ENCODE results near the gene CD200.

Gene CD200

DNA sequence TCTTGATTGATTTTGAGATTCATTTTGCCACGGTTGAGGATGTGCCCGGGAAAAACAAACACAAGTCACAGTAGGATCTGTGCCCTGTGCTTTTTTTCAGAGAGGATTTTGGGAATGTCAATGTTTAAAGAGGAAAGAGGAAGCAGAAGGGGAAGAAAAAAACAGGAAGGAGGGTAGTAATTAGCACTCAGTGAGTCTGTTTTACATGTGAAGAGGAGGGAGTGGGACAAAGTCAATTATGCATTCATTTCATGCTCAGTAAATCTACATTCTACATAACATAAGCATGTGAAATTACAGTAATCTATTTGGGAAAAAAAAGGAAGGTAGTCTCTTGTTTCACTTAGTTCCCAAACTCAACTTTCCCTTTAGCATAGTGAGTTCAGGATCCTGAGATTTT lies 18.3 kb upstream of the CD200 start:
- peaks cover 5% of the 10 kb centered on the region; the same call in 1 of the 2 replicates for H3K4me1 ChIP-seq (ENCODE audit: insufficient read depth, low read length)
- H3K36me3 ChIP-seq (ENCODE audit: insufficient read depth, low read length), result no peaks in the 10 kb centered on the region; the same call in 1 of the 2 replicates
- no peak overlapping the region for H3K9ac ChIP-seq (ENCODE audit: low read depth, low read length)
- peaks cover 11% of the 10 kb centered on the region for H3K9me3 ChIP-seq (ENCODE audit: control insufficient read depth, insufficient read depth, low read length)

DNA sequence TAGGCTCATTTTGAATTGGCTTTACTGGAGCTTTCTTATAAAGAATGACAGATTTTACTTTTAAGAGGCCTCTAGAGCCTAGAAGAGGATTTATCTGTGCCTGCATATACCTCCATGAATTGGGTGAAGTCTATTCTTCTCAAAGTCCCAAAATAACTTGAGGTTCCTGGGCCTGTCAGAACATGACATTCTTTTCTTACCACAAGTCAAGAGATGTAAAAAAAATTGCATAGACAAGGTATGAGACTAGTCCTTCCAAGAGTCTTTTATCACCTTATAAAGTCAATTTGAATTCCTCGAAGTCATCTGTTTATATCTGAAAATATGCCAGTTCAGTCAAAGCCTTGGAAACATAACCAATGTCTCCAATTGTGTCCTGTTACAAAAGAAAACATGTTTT lies 17.2 kb upstream of the CD200 start:
- Histone ChIP-seq H3K9me3 (ENCODE audit: control insufficient read depth, insufficient read depth, low read length) (peaks cover 11% of the 10 kb centered on the region), H3K9ac (ENCODE audit: low read depth, low read length) (no peak overlapping the region), H3K4me1 (ENCODE audit: insufficient read depth, low read length) (peaks cover 8% of the 10 kb centered on the region; the same call in 1 of the 2 replicates), H3K36me3 (ENCODE audit: insufficient read depth, low read length) (no peaks in the 10 kb centered on the region; the same call in 1 of the 2 replicates)

DNA sequence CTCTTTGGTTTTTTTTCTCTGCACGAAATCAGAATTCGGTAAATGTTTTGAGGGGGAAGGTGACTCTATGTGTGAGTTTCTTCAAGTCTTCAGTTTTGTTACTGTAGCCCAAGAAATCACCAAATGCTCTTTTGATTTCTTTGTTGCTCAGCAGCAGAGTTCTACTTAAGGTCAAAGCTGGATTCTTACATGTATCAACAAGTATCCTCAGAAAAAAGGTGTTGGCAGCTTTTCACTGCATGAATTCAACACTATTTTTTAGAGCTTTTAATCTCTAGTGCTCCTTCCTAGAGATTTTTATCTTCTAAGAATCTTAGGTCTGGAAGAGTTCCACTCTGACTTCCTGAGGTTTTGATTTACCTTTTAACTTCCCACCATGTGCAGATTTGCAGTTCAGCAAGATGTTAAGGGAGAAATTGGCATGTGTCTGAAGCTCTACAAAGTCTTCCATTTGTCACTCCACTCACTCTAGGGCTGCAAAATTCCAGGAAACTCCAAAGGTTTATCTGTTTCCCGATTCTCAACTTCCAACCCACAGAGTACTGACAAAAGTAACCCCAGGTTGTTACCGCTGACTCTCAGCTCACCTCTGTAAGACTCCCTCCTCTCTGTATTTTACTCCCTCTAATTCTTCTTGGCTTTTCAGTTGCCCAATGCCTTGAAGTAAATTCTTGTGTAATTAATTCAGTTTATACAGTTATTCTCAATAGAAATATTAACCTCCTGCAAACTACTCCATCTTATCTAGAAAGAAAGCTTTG lies 13.3 kb upstream of the CD200 start:
- peaks cover 16% of the 10 kb centered on the region; the same call in 1 of the 2 replicates for H3K4me1 ChIP-seq (ENCODE audit: insufficient read depth, low read length)
- no peak overlapping the region for H3K9ac ChIP-seq (ENCODE audit: low read depth, low read length)
- no peaks in the 10 kb centered on the region for H3K36me3 ChIP-seq (ENCODE audit: insufficient read depth, low read length)
- H3K9me3 ChIP-seq (ENCODE audit: control insufficient read depth, insufficient read depth, low read length), result peaks cover 11% of the 10 kb centered on the region

DNA sequence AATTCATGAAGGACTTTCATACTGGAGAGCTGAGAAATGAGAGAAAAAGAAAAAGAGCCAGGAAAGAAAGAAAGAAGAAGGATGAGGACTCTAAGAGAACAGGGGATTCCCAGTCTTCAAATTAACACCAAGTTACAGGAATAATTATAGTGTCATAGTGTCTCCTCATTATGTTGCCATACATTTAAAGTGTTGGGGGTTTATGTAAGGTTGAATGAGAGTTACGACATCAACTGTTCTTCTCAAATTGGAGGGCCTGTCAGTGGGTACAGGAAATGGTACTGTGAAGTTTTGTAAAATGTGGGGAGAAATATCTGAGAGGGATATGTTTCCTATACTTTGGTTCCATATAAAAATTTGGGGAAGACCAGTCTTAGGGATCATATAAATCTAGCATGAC lies 12.3 kb upstream of the CD200 start:
- Histone ChIP-seq H3K9ac (ENCODE audit: low read depth, low read length) (no peak overlapping the region), H3K9me3 (ENCODE audit: control insufficient read depth, insufficient read depth, low read length) (peaks cover 9% of the 10 kb centered on the region), H3K36me3 (ENCODE audit: insufficient read depth, low read length) (no peaks in the 10 kb centered on the region), H3K4me1 (ENCODE audit: insufficient read depth, low read length) (peaks cover 16% of the 10 kb centered on the region; the same call in 1 of the 2 replicates)

DNA sequence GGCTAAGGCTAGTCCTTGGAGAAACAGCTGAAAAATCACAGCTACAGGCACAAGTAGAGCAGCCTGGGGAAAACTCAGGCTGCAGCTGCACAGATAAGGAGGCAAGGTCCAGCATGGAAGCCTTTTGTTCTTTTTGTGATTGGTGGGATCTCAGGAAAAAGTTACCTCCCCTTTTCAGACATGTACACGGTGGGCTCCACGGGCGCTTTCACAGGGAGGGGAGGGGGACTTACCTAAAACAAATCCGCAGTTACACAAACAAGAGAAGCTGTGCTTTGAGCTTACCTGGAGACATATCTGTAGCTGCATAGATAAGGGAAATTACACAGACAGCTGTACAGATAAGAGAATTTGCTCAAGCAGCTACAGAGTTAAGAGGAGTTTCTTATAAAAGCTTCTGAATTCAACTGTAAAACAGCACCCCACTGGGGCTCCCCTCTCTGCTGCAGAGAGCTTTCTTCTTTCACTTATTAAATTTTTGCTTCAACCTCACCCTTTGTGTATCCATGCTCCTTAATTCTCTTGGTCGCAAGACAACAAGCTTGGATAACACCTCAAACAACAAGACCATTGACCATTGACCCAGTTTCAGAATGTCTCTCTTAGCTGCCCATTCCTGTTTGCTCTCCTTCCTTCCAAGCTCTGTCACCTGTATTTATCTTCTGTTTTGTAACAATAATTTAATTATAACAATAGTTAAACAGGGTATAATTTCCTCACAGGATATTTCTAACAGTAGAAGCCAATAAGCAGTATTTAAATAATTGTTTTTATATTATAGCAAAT lies 10.9 kb upstream of the CD200 start:
- H3K4me1 ChIP-seq (ENCODE audit: insufficient read depth, low read length), result peaks cover 23% of the 10 kb centered on the region
- no peak overlapping the region for H3K9ac ChIP-seq (ENCODE audit: low read depth, low read length)
- peaks cover 2% of the 10 kb centered on the region; the same call in 1 of the 2 replicates for H3K9me3 ChIP-seq (ENCODE audit: control insufficient read depth, insufficient read depth, low read length)
- H3K36me3 ChIP-seq (ENCODE audit: insufficient read depth, low read length), result no peaks in the 10 kb centered on the region

DNA sequence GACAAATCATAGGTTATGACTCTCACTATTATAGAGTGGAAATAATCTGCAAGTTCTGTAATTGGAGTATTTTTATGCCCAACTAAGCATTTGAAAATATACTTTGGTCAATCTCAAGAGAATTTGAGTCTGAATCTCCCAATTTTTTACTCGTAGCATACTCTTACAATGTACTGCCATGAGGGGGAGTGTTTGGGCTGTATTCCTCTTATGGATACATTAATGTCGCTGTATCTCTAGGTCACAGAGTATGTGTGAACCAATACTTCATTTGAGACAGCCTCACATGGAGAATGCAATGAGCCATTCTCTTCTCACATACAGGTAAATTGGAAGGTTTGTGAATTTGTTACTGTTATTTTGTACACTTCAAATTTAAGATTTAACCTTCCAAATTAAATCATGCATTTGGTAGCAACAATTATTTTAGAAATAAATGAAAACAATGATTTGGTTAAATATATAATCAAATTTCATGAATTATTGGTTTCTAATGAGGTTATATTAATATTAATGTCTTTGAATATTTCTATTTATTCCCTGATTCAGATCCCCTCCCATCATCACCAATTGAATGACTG lies 5.5 kb upstream of the CD200 start:
- Histone ChIP-seq H3K4me1 (ENCODE audit: insufficient read depth, low read length) (peaks cover 7% of the 10 kb centered on the region), H3K9ac (ENCODE audit: low read depth, low read length) (no peak overlapping the region), H3K9me3 (ENCODE audit: control insufficient read depth, insufficient read depth, low read length) (no peaks in the 10 kb centered on the region; the same call in 1 of the 2 replicates), H3K36me3 (ENCODE audit: insufficient read depth, low read length) (no peaks in the 10 kb centered on the region)

DNA sequence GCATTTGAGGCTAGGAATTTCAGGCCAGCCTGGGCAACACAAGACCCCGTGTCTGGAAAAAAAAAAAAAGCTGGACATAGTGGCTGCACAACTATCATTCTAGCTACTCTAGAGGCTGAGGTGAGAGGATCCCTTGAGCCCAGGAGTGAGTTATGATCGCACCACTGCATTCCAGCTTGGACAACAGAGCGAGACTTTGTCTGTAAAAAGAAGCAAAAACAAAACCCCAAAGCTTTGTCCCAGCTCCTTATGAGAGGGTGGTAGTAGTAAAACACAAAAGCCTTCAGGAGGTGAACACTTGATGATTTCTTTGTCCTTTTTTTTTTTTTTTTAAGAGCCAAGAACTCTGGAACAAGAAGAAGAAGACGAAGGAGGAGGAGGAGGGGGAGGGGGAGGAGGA lies 1.1 kb upstream of the CD200 start:
- peak overlapping the region; percentile 40; the same call in 1 of the 2 replicates for H3K9ac ChIP-seq (ENCODE audit: low read depth, low read length)
- H3K9me3 ChIP-seq (ENCODE audit: control insufficient read depth, insufficient read depth, low read length), result no peaks in the 10 kb centered on the region; the same call in 1 of the 2 replicates
- H3K36me3 ChIP-seq (ENCODE audit: insufficient read depth, low read length), result no peaks in the 10 kb centered on the region; the same call in 1 of the 2 replicates
- peaks cover 14% of the 10 kb centered on the region for H3K4me1 ChIP-seq (ENCODE audit: insufficient read depth, low read length)

DNA sequence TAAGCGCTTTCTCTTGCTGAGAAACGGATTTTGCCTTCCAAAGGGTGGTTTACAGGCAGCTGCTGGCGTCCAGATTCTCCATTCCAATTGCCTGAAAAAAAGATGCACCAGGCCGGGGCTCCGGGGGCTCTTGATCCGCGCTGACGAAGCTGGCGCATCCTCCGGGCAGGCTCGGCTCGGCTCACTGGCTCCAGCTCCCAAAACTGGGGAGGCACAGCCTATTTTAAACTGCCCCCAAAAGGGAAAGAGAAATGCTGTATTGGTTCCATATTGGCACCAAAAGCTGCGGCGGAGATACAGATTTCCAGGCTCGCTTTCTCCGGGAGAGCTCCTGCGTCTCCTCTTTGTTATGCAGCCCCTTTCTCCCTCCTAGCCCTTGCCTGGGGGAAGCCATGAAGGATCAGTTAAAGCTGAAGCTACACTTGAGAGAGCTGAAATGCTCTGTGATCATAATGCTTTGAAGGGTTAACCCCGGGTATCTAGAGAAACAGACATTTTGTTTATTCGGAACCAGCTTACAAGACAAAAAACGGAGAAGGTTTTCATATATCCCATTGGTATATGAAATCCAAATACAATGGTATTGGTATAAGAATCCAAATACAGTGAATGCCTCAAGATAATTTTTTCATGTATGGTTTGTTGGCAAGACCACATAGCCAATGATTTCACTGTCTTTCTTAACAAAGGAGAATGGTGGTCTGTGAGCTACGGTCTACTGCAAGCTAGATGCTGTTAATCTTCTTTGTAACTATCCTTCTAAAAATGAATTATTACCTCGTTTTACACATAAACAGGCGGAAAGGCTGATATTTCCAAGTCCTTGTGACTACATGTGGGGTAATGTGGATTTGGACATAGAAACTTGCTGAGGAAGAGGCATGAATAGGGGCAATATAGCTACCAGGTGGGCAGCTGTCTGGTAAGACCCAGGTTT lies 693 bp downstream of the CD200 start:
- Histone ChIP-seq H3K4me1 (ENCODE audit: insufficient read depth, low read length) (peaks cover 23% of the 10 kb centered on the region), H3K9ac (ENCODE audit: low read depth, low read length) (peak overlapping the region; percentile 97), H3K36me3 (ENCODE audit: insufficient read depth, low read length) (no peaks in the 10 kb centered on the region; the same call in 1 of the 2 replicates), H3K9me3 (ENCODE audit: control insufficient read depth, insufficient read depth, low read length) (no peaks in the 10 kb centered on the region; the same call in 1 of the 2 replicates)

DNA sequence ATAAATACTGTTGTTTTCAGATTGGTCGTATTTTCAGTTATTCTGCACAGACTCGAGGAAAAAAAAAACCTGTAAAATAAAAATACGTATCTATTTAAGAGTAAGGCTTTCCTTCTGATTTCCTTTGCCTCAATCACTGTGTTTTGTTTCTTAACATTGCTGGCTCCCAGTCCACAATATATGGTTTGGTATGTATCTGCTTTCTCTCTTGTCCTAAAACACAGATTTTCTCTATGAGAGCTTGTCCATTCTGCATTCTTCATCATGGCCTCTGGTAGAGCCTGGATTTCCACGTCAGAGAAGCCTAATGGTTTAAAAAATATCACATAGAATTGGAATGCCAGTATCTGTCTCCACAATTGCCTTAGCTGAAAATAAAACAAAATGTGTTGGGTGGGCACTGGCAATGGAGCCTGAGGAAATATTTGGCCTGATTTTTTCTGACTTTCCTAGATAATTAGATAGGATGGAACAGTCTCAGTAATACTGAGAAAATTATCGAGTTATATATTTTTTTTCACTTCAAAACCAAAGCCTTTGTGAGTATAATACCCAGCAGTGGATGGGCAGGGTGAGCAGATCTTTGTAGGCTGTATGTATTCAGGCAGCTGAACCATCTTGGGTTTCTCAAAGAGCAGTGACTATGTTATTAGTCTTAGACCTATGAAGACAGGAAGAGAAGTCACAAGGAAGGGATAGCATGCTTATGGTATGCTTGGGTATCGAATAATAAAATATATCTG lies 1.9 kb downstream of the CD200 start:
- H3K36me3 ChIP-seq (ENCODE audit: insufficient read depth, low read length), result no peaks in the 10 kb centered on the region; the same call in 1 of the 2 replicates
- H3K9me3 ChIP-seq (ENCODE audit: control insufficient read depth, insufficient read depth, low read length), result no peaks in the 10 kb centered on the region; the same call in 1 of the 2 replicates
- peaks cover 29% of the 10 kb centered on the region for H3K4me1 ChIP-seq (ENCODE audit: insufficient read depth, low read length)
- H3K9ac ChIP-seq (ENCODE audit: low read depth, low read length), result peak overlapping the region; percentile 97

DNA sequence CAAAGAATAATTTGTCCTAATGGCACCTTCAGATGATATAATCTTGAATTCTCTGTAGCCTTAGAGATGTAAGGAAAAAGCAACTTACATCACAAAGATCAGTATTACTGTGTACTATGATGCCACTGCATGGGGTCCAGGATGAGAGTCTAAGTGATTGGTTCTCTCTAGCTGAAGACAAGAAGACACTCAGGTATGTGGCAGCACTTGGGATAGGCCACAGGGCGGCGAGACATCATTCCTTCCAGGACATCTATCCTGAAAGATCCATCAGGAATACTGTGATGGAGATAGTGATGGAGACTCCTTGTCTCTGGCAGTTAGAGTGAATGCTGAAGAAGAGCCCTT lies 2.5 kb downstream of the CD200 start:
- H3K36me3 ChIP-seq (ENCODE audit: insufficient read depth, low read length), result no peaks in the 10 kb centered on the region; the same call in 1 of the 2 replicates
- no peak overlapping the region for H3K9ac ChIP-seq (ENCODE audit: low read depth, low read length)
- peaks cover 29% of the 10 kb centered on the region for H3K4me1 ChIP-seq (ENCODE audit: insufficient read depth, low read length)
- no peaks in the 10 kb centered on the region for H3K9me3 ChIP-seq (ENCODE audit: control insufficient read depth, insufficient read depth, low read length)

DNA sequence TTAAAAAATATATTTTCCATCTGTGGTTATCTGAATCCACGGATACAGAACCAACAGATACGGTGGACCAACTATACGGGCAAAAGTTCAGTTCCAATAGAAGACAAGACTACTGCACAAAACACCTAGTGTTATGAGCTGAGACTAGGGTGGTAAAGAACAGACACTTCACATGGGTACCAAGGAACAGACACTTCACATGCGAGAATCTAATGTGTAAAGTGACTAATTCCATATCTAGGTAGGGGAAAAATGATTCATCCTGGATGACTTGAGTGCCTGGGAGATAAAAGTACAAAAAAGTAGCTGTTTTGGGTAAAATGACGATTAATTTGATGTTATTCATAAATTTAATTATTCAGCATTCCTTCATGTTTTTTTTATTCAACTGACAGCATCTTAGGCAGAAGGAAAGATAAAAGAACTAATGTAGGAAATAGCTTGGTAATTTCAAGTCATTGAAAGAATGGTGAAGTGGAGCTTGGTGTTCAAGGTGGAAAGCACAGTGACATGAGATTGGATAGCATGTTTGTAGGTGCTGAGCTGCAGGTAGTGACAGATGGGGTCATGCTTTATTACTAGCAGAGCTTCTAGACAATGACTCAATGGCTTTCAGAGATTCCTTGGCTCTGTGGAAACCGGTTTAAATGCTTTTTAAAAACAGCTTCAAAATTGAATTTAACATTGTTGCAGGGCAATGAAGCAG lies 5.2 kb downstream of the CD200 start:
- peaks cover 29% of the 10 kb centered on the region for H3K4me1 ChIP-seq (ENCODE audit: insufficient read depth, low read length)
- H3K9me3 ChIP-seq (ENCODE audit: control insufficient read depth, insufficient read depth, low read length), result no peaks in the 10 kb centered on the region
- no peak overlapping the region for H3K9ac ChIP-seq (ENCODE audit: low read depth, low read length)
- H3K36me3 ChIP-seq (ENCODE audit: insufficient read depth, low read length), result no peaks in the 10 kb centered on the region; the same call in 1 of the 2 replicates

DNA sequence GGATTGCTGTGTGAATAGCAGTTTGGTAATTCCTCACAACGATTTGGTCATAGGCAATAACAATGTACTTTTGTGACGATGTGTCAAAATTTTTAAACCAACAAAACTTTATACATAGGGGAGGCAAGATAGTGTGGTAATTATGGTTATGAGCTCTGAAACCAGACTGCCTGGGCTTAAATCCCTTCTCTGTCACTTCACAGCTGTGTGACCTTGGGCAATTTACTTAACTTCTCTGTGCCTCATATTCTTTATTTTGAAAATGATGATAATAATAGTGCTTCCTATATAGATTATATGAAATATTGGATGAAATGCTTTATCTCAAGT lies 5.7 kb downstream of the CD200 start:
- H3K36me3 ChIP-seq (ENCODE audit: insufficient read depth, low read length), result no peaks in the 10 kb centered on the region; the same call in 1 of the 2 replicates
- peaks cover 29% of the 10 kb centered on the region for H3K4me1 ChIP-seq (ENCODE audit: insufficient read depth, low read length)
- H3K9ac ChIP-seq (ENCODE audit: low read depth, low read length), result no peak overlapping the region
- H3K9me3 ChIP-seq (ENCODE audit: control insufficient read depth, insufficient read depth, low read length), result no peaks in the 10 kb centered on the region

DNA sequence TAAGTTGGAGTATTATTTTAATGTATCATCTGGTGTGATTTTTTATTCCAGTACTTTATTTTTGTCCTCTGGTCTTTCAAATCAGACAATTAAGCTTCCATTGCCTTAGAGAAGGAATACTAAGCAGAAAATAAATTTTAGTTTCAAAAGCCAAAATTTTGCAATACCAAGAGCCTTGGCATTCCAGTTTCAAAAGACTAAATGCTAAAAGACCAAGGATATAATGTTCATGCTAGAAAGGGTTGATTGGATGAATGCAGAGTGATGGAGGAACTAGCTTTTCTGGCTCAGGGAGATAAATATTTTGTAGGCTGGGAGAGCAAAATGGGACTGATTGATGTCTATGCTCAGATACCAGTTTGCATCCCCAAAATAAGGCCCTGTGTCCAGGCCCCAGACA lies 6.2 kb downstream of the CD200 start:
- H3K4me1 ChIP-seq (ENCODE audit: insufficient read depth, low read length), result peaks cover 29% of the 10 kb centered on the region
- H3K36me3 ChIP-seq (ENCODE audit: insufficient read depth, low read length), result no peaks in the 10 kb centered on the region; the same call in 1 of the 2 replicates

More for the DNA sequence above, 6.2 kb downstream of the CD200 start:
- Histone ChIP-seq H3K9ac (ENCODE audit: low read depth, low read length) (no peak overlapping the region), H3K9me3 (ENCODE audit: control insufficient read depth, insufficient read depth, low read length) (no peaks in the 10 kb centered on the region)

Measured in ES-I3 (cell line).